Stimulated activated effector memory CD8-positive, alpha-beta T cell treated with anti-CD3 and anti-CD28 coated beads, Interleukin-12 subunit alpha, Interleukin-12 subunit beta, amount 100 ng/mL, for 72 hours (primary cell): ENCODE data around the gene MAP2K6.

Experiments used
- ATAC-seq: fragments of 150-1000 bp; cut with Tn5 transposase; 2 replicates; pipeline ENCODE4 v1.10.0; 2021
- DNase-seq, 2 donors: peaks; one replicate each; pipeline ENCODE4 v3.0.0; 2021 to 2022; ENCODE audit warnings: low spot score in 2 of 2
- H3K27ac Mint-ChIP-seq: one replicate; pipeline ENCODE4 v1.8.0; 2022; ENCODE audit warnings: mild to moderate bottlenecking, mixed read lengths
- H3K36me3 Mint-ChIP-seq: one replicate; pipeline ENCODE4 v1.8.0; 2022; ENCODE audit warnings: mild to moderate bottlenecking, mixed read lengths
- H3K4me1 Mint-ChIP-seq: one replicate; pipeline ENCODE4 v1.8.0; 2022; ENCODE audit warnings: mixed read lengths
- H3K4me3 Mint-ChIP-seq: one replicate; pipeline ENCODE4 v1.8.0; 2022; ENCODE audit warnings: mild to moderate bottlenecking, mixed read lengths
- H3K9me3 Mint-ChIP-seq: one replicate; pipeline ENCODE4 v1.8.0; 2022; ENCODE audit warnings: mixed read lengths

MAP2K6 gene

DNA sequence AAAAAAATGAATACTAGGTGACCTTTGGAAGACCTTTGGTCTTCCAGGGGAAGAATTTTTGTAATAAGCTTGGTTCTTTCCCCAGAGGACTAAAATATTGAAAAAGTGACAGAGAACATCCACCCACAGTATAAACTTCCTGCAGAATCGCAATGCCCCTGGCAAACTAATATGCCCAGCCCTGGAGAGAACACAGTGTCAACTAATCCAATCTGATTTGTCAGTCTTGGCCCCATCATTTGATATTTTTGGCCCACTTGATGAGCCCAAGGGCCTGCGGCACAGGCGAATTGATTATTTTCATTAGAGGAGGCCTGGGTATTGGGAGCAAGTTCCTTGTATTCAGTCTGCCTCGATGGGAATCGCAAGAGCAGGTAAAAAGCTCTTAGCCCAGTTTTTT is 98.4 kb downstream of the MAP2K6 start:
- Mint-ChIP-seq H3K4me3 (no peak overlapping the region), H3K4me1 (no peaks in the 10 kb centered on the region), H3K9me3 (no peaks in the 10 kb centered on the region), H3K36me3 (peaks cover 6% of the 10 kb centered on the region), H3K27ac (no peak overlapping the region)
- DNase-seq (no peak), ATAC-seq (no peak)

DNA sequence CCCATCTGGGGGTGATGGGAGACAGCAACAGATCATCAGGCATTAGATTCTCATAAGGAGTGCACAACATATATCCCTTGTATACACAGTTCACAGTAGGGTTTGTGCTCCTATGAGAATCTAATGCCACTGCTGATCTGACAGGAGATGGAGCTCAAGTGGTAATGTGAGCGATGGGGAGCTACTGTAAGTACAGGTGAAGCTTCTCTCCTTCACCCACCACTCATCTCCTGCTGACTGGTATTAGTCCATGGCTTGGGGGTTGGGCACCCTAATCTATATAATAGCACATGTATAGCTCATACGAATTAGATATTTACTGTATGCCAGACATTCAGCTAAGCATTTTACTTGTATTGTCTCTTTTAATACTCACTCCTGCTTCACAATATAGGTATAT is 101.7 kb downstream of the MAP2K6 start:
- no peak for ATAC-seq
- H3K27ac Mint-ChIP-seq = no peak overlapping the region
- H3K36me3 Mint-ChIP-seq = peaks cover 26% of the 10 kb centered on the region
- DNase-seq = no peak
- no peaks in the 10 kb centered on the region for H3K4me1 Mint-ChIP-seq
- H3K9me3 Mint-ChIP-seq = no peaks in the 10 kb centered on the region
- H3K4me3 Mint-ChIP-seq = no peak overlapping the region

DNA sequence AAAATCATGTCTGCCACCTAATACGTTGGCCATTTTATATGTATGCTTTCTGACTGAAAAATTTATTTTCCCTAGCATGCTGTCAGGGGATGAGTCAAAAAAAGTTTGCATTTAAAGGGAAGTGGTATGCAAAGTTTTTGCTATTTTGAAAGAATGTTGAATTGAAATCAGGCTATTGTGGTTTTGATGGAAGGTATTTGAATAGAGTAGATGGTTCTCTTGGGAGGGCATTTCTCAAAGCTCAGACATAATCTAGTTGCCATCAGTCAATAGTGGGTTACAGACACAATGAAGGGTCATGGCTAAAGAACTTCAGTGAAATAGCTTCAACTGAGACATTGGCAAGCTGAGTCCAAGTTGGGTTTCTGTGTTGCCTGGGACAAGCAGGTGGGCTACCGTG is 102.4 kb downstream of the MAP2K6 start:
- Mint-ChIP-seq H3K36me3 (peaks cover 28% of the 10 kb centered on the region), H3K9me3 (no peaks in the 10 kb centered on the region), H3K4me3 (no peak overlapping the region), H3K4me1 (no peaks in the 10 kb centered on the region), H3K27ac (no peak overlapping the region)
- no peak for ATAC-seq
- no peak for DNase-seq

DNA sequence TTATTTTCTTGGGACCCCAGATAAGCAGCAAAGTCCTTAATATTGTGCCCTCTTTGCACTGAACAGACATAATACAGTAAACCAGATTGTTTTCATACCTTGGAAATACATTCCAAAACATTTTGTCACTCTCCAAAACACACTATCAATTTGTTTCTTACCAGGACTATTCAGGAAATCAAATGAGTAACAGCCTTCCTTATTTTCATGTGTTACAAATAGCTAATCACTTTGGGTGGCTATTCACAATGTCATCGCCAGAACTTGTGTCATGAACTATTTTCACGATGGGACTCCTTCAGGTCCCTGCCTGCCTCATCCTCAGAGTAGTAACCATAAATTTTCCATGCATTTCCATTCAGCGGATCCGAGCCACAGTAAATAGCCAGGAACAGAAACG is 104.5 kb downstream of the MAP2K6 start:
- no peaks in the 10 kb centered on the region for H3K4me1 Mint-ChIP-seq
- ATAC-seq (no peak), DNase-seq (no peak)
- H3K9me3 Mint-ChIP-seq = no peaks in the 10 kb centered on the region
- no peak overlapping the region for H3K27ac Mint-ChIP-seq
- no peak overlapping the region for H3K4me3 Mint-ChIP-seq
- peaks cover 33% of the 10 kb centered on the region for H3K36me3 Mint-ChIP-seq

DNA sequence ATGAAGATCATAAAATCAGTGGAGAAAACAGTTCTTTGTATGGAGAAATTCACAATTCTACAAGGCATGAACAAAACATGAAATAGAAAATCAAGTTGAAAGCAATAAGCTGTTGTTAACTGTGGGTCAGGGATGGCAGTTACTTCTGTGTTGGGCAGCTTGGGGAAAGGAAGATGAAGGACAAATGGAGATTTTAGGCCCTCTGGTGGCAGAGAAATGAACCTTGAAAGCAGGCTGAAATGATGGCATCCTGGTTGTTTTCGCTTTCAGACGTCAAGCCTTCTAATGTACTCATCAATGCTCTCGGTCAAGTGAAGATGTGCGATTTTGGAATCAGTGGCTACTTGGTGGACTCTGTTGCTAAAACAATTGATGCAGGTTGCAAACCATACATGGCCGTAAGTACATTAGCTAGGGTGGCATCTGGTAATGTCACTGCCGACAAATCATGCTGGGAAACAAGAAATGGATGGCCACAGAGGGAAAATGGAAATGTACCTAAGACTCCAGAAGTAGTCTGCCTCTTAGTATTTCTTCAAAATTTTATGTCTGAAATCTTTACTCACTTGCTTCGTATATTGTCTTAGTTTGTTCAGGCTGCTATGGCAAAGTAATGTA is 108.9 kb downstream of the MAP2K6 start:
- ATAC-seq (peak; percentile 51), DNase-seq (peak in 1 of 2 donors; percentile 3)
- Mint-ChIP-seq H3K36me3 (peaks cover 32% of the 10 kb centered on the region), H3K4me3 (no peak overlapping the region), H3K9me3 (no peaks in the 10 kb centered on the region), H3K27ac (no peak overlapping the region), H3K4me1 (no peaks in the 10 kb centered on the region)

DNA sequence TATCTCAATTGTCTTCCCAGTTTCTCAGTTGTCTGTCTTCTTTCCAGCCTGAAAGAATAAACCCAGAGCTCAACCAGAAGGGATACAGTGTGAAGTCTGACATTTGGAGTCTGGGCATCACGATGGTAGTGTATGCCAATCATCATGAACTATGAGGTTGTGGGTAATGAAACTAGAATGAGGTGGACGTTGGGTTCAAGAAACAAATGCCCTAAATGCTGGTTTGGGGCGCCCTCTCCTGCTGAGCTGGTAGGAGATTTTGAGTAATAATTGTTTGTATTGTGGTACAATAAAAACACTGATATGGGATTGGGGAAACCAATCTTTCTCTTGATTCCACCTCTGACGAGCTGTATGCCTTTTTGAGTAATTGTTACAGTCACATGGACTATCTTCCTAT is 110.4 kb downstream of the MAP2K6 start:
- no peak overlapping the region for H3K27ac Mint-ChIP-seq
- no peaks in the 10 kb centered on the region for H3K4me1 Mint-ChIP-seq
- H3K9me3 Mint-ChIP-seq = no peaks in the 10 kb centered on the region
- ATAC-seq = no peak
- no peak for DNase-seq
- H3K4me3 Mint-ChIP-seq = no peak overlapping the region
- peaks cover 28% of the 10 kb centered on the region for H3K36me3 Mint-ChIP-seq

DNA sequence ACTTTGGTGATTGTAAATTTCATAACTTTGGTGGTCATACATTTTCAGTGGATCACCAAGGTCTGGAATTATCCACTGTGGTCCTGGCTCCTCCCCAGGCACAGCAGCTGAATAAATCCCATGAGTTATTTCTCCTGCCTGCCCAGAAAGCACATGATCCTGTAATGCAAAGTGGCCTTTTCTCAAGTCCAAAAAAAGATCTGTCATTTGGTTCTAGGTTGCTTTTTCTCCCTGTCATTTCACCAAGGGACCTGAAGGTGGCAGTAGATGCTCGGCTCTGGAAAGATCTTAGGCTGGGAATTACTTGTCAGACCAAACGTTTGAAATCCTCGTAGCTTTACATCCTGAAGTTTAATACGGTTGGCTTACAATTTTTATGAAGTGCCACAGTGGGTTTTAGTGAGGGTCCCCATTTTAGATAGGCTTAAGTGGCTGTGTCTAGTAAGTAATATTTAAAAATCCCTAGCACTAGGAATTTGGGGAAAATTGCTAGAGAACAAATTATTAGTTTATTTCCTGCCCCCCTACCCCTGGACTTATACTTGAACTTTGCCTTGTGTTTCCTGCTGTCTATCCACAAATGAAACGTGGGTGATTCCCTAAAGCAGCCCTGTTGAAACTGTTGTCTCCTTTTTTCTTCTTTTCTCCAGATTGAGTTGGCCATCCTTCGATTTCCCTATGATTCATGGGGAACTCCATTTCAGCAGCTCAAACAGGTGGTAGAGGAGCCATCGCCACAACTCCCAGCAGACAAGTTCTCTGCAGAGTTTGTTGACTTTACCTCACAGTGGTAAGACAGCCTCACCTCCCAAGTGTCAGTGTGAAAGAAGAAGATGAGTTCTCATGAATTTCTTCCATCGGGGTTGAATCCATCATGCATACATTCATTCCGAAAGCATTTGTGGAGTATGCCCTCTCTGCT is 111.7 kb downstream of the MAP2K6 start:
- Mint-ChIP-seq H3K36me3 (peaks cover 26% of the 10 kb centered on the region), H3K9me3 (no peaks in the 10 kb centered on the region), H3K4me3 (no peak overlapping the region), H3K27ac (no peak overlapping the region), H3K4me1 (no peaks in the 10 kb centered on the region)
- DNase-seq (no peak), ATAC-seq (no peak)

DNA sequence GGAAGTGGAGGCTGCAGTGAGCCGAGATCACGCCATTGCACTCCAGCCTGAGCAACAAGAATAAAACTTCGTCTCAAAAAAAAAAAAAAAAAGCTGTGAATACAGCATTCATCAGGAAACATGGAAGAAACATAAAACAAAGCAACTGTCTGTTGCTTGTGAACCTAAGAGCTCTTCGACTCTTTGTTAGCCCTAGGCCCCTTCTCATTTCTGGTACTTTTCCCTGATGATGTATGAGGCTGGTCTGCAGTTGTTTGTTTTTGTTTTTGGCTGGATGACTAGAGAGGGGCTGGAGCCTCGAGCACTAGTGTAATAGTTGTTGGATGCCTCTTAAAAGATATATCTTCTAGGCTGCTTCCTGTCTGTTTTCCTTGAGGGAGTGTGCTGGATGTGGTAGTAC is 113.5 kb downstream of the MAP2K6 start:
- no peak for ATAC-seq
- H3K9me3 Mint-ChIP-seq = no peaks in the 10 kb centered on the region
- H3K27ac Mint-ChIP-seq = no peak overlapping the region
- DNase-seq = no peak
- no peak overlapping the region for H3K4me3 Mint-ChIP-seq
- H3K36me3 Mint-ChIP-seq = peaks cover 25% of the 10 kb centered on the region
- H3K4me1 Mint-ChIP-seq = no peaks in the 10 kb centered on the region

DNA sequence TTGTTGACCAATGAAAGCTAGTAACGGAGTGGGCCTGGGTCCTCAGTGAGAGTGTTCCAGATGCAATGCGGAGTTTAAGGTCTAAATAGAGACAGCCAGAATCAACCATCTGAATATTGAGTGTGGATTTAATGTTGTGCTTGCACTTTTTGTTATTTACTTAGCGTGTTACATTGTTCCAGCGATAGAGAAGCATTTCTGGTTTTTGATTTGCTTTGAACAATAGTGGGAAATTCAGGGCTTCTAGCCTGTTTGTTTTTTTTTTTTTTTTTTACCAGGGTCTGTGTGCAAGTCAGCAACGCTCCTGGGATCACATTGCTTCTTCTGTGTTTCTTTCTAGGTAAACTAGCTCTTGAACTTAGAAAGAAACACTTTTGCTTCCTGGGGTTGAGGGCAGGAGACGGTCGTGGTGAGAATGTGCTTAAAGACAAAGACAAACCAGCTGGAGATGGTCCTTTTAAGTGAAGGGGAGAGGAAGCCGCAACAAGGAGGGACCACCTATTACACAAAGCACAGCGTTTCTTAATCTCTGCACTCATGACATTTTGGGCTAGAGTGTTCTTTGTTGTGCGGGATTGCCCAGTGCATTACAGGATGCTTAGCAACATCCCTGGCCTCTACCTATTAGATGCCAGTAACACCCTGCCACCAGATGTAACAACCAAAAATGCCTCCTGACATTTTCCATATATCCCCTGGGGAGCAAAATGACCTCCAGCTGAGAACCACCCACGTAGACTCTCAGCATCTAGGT is 119.2 kb downstream of the MAP2K6 start:
- Mint-ChIP-seq H3K9me3 (no peaks in the 10 kb centered on the region), H3K36me3 (peaks cover 33% of the 10 kb centered on the region), H3K27ac (no peak overlapping the region), H3K4me3 (no peak overlapping the region), H3K4me1 (no peaks in the 10 kb centered on the region)
- DNase-seq (no peak), ATAC-seq (no peak)

DNA sequence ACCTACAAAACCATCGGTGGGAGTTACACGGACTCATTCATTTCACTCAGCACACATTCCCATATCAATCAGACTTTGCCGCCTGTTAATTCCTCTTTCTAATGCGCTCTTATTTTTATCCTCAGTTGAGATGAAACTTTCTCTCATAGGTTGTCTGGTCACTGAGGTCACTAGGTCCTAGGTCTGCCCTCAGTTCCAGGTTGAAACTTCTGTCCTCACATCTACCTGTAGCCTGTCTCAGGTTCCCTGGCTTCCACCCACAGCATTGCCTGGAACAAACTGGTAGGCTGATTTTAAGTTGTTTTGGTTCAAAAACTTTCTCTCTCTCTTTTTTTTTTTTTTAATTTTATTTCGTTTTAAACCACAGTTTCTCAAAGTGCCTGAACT is 119.7 kb downstream of the MAP2K6 start:
- Mint-ChIP-seq H3K9me3 (no peaks in the 10 kb centered on the region), H3K27ac (no peak overlapping the region), H3K36me3 (peaks cover 33% of the 10 kb centered on the region), H3K4me1 (no peaks in the 10 kb centered on the region), H3K4me3 (no peak overlapping the region)
- ATAC-seq = no peak
- no peak for DNase-seq

DNA sequence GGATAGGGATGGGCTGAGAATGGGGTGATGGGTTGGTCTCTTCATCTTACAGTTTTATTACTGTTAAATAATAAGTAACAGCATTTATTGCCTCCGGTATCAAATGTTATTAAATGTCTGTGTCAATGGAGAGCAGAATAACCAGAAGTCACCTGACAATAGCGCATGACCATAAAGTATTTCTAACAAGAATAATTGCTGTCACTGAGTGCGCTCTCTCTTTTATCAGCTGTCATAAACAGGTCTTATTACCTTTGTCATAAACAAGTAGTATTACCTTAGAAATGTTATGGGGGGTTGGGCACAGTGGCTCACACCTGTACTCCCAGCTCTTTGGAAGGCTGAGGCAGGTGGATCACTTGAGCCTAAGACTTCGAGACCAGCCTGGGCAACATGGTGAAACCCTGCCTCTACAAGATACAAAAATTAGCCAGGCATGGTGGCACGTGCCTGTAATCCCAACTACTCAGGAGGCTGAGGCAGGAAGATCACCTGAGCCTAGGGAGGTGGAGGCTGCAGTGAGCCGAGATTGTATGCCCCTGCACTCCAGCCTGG is 120.6 kb downstream of the MAP2K6 start:
- Mint-ChIP-seq H3K4me3 (no peak overlapping the region), H3K27ac (no peak overlapping the region), H3K36me3 (peaks cover 26% of the 10 kb centered on the region), H3K9me3 (no peaks in the 10 kb centered on the region), H3K4me1 (no peaks in the 10 kb centered on the region)
- ATAC-seq = no peak
- no peak for DNase-seq

DNA sequence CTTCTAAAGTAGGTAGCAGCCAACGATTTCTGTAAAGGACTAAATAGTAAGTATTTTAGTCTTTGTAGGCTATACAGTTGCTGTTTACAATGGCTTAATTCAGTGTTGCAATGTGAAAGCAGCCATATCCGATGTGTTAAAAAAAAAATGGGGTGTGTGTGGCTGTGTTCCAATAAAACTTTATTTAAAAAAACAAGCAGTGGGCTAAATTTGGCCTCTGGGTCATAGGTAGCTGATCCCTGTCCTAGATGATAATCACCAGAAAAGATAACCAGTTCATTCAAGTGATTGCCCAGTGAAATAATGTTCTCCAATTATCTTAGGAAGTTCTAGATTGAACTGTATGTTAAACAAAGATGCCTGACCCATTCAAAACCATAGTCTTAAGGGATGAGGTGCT is 124.3 kb downstream of the MAP2K6 start:
- DNase-seq (no peak), ATAC-seq (no peak)
- H3K36me3 Mint-ChIP-seq = peaks cover 30% of the 10 kb centered on the region
- H3K9me3 Mint-ChIP-seq = no peaks in the 10 kb centered on the region
- H3K27ac Mint-ChIP-seq = no peak overlapping the region
- H3K4me3 Mint-ChIP-seq = no peak overlapping the region
- no peaks in the 10 kb centered on the region for H3K4me1 Mint-ChIP-seq

DNA sequence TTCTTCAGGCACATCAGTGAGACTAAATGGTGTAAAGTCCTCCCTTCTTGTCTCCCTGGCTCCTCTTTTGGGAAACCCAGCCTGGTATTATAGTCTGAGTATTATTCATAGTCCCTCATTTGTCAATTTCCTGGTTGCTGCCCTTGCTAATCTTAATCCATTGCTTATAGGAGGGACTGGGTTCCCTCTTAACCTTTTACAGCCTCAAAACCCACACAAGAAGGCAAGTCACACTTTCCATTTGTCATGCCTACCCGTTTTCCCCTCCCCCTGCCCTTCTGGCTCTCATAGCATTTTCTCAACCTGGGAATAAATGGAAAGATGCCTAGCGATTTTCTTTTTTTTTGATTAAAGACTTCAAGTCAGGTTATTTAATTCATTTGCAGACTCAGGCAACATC is 124.8 kb downstream of the MAP2K6 start:
- DNase-seq (no peak), ATAC-seq (peak; percentile 46)
- Mint-ChIP-seq H3K27ac (peak overlapping the region; percentile 29), H3K4me1 (no peaks in the 10 kb centered on the region), H3K4me3 (no peak overlapping the region), H3K36me3 (peaks cover 28% of the 10 kb centered on the region), H3K9me3 (no peaks in the 10 kb centered on the region)

DNA sequence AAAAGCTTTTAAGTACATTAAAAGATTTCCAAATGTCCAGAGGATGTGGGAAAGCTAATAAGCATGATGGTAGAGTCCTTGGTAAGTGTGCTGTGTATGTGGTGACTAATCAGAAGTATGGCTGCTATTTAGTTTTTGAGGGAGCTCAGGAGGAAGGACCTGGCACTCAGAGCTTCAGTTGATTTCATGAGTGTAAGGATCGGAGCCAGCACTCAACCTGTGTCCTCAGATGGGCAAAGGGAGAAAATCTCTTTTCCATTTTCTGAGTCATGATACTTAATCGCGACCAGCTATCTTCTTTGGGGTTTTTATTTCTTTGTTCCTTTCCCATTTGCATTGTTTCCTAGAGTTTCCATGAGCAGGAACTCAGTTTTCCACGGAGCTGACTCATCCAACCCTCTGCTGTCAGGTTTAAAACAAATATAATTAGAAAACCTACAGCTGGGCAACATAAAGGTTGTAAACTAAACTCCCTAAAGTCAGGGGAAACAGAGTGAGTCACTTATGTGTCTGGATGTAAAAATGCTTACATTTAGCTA is 125.4 kb downstream of the MAP2K6 start:
- no peaks in the 10 kb centered on the region for H3K4me1 Mint-ChIP-seq
- DNase-seq = no peak
- H3K4me3 Mint-ChIP-seq = no peak overlapping the region
- ATAC-seq = no peak
- peak overlapping the region; percentile 29 for H3K27ac Mint-ChIP-seq
- peaks cover 22% of the 10 kb centered on the region for H3K36me3 Mint-ChIP-seq
- no peaks in the 10 kb centered on the region for H3K9me3 Mint-ChIP-seq

DNA sequence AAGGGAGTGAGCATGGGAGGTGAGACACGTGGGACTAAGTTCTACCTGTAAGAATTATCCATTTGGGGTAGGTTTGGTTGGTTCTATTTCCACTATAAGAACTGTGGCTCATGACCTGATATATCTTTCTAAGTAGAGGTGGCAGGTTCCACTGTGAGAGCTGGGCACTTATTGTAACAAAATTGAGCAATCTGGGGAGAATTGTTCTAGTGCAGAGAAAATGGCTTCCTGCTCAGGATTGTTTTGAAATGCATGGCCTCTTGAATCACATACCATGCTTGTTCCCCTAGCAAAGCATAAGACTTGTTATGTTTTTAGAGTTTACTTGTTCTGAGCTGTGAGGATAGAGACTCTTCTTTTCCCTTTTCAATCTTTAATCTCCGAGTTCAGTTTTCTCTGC is 125.9 kb downstream of the MAP2K6 start:
- DNase-seq (no peak), ATAC-seq (no peak)
- Mint-ChIP-seq H3K4me3 (no peak overlapping the region), H3K27ac (peak overlapping the region; percentile 29), H3K4me1 (no peaks in the 10 kb centered on the region), H3K36me3 (peaks cover 19% of the 10 kb centered on the region), H3K9me3 (no peaks in the 10 kb centered on the region)
